HG03280 (cell line): ENCODE measurements around the gene MLH3.
"Not testable (repeated sequence)": the region's sequence is repeated elsewhere in the genome, so short reads cannot be mapped to it uniquely, and the experiment has no call there.

Source experiments
- ATAC-seq: cut with Tn5 transposase; IDR thresholded peaks from one replicate; pipeline ENCODE4 v1.9.1; 2021; ENCODE audit warnings: mild to moderate bottlenecking, moderate library complexity; ENCODE audit not compliant: unreplicated experiment

Gene MLH3

DNA sequence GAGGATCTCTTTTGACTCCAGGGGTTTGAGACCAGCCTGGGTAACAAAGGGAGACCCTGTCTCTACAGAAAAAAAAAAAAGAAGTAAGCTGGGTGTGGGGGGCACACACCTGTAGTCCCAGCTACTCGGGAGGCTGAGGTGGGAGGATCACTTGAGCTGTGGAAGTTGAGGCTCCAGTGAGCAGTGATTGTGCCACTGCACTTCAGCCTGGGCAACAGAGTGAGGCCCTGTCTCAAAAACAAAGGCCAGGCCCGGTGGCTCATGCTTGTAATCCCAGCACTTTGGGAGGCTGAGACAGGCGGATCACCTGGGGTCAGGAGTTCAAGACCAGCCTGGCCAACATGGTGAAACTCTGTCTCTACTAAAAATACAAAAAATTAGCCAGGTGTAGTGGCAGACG lies 16.5 kb upstream of the MLH3 start:
- ATAC-seq, result not testable (repeated sequence)

DNA sequence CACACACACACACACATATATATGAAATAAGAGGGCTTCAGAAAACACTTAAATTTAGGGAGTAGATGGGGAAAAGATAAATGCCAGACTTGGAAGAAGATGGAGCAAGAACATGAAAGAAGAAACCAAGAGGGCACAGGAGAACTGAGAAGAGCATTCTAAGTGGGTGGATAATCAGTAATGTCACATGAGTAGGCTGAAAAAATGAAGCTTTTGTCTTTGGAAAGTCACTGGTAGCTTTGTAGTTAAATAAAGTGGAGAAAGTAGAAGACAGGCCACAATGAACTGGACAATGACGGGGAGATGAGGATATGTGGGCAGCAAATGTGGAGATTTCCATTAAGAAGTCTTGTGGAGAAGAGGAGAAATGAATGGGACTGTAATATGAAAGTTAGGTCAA lies 15.9 kb upstream of the MLH3 start:
- no peak for ATAC-seq

GRCh38 chr14:75066691-75067090 lies 15.4 kb upstream of the MLH3 start:
- ATAC-seq, result no peak

- no peak for ATAC-seq
These were observed 12.9 kb upstream of the MLH3 start for GRCh38 chr14:75064205-75064567.

DNA sequence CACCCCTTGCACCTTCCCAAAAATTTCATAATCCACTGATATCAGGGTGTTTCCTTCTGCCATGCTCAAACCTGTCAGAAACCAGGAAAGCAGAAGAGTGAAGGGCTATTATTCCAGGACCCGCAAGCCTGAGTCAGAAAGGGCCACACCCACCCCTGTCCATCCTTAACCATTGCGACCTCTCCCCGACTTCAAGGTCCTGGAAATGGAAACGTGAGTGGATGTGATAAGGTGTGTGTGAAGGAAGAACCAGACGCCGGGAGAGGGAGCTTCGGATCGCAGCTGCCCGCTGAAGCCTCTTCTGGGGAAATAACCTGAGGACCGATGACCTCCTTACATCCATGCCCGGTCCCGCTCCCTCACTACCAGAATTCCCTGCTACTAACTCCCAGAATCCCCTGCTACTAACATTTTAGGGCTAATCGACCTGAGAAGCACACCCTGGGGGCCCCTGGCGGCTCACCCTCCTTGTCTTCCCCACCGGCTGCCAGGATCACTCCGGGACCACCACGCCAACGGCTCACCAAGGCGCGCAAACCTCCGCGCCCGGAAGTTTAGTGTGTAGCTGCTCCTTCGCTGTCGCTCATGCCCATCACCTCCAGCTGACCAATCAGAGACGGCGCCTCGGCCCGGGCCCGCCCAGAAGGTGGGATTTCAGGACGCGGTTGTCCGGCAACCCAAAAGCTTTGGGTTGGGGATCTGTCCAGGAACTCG lies 12.4 kb upstream of the MLH3 start, which contains the start of gene ACYP1:
ACYP1 (minus strand) TSS at position 534 of the 714 bp plus-strand sequence; CDS start at position 63, 471 bp downstream.
- peak; percentile 99 for ATAC-seq

DNA sequence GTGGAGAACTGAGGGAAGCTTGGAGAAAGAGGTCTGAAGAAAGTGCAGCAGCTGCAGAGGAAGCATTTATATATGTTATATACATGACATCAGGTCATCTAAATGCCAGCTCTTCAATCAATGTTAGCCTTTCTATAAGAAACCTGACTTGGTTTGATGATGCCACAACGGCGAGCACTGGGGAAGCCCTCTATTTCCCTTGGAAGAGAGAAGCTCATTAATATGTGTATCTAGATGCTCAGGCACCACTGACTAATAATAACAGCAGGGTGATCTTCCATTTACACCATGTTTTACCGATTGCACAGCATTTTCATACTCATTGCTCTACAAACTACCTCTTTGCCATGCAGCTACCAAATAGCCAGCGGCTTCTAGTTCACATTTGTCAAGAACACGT lies 11.7 kb upstream of the MLH3 start:
- ATAC-seq, result no peak

- ATAC-seq, result no peak
These were observed 9.2 kb upstream of the MLH3 start for GRCh38 chr14:75060420-75060819.

DNA sequence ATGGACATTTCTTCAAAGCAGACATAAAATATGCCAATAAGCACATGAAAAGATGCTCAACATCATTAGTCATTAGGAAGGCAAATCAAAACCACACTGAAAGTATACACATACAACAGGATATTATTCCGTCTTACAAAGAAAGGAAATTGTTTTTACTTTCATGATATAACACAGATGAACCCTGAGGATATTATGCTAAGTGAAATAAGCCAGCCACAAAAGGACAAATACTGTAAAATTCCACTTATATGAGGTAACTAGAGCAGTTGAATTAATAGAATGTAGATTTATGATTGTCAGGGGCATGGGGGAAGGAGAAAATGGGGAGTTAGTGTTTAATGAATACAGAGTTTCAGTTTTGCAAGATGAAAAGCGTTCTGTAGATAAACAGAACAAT lies 8.4 kb upstream of the MLH3 start:
- ATAC-seq, result no peak

- ATAC-seq, result no peak
These were observed 3.2 kb upstream of the MLH3 start for GRCh38 chr14:75054421-75054820.

- no peak for ATAC-seq
These were observed 2.4 kb upstream of the MLH3 start for GRCh38 chr14:75053396-75054291.

DNA sequence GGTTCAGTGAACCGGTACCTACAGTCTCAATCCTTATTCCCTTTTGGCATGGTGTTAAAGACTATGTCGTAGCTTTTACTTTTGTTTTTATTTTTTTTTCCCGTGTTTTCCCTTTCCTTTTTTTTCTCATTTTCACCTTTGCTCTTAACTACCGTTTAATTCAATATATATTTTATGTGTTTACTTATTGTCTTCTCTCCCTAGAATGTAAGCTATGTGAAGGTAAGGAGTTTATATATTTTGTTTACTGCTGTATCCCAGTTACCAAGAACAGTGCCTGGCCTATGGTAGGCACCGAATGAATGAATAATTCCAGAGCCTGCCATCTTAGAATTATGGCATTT lies 261 bp upstream of the MLH3 start:
- no peak for ATAC-seq

DNA sequence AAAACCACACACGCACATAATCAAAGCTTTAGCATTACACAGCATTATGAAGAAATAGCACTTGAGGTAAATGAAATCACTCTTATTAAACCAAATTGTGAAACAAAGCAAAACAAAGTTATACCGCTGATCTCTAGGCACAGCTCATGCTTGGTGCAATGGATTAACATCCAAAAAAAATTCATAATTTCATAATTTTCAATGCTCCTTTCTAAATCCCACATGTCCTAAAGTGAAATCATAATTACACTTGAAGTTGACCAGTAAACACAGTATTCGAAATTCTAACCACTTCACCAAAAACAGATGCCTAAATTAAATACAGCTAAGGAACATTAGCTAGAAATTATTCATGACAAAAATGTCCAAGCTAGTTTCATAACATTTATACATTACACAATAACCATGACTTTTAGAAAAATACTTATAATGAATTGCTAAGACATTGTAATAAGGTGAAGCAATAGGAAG lies 1.5 kb downstream of the MLH3 start:
- ATAC-seq, result no peak

GRCh38 chr14:75049136-75049535 lies 2.1 kb downstream of the MLH3 start:
- ATAC-seq, result no peak

GRCh38 chr14:75048101-75048500 lies 3.2 kb downstream of the MLH3 start:
- no peak for ATAC-seq

- no peak for ATAC-seq
These were observed 3.8 kb downstream of the MLH3 start for GRCh38 chr14:75047506-75047905.

- no peak for ATAC-seq
These were observed 4.4 kb downstream of the MLH3 start for GRCh38 chr14:75046899-75047298.

DNA sequence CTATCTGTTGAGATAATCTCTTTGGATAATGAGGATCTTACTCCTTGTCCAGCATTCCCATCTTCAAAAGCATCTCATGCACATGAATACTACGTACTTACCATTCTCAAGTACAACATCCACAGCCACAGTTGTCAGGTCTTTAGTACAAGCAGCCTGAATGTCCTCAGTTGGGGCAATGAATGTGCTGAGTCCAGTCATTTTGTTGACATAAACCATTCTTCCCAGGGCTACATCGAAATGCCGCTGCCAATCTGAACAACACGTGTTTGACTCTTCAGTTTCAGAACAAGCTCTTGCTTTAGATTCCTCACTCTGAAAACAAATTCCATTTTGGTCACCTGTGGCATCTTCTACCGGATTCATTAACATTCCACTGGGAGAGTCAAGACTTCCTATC lies 5.0 kb downstream of the MLH3 start:
- no peak for ATAC-seq

GRCh38 chr14:75044752-75045151 lies 6.5 kb downstream of the MLH3 start:
- ATAC-seq, result no peak

DNA sequence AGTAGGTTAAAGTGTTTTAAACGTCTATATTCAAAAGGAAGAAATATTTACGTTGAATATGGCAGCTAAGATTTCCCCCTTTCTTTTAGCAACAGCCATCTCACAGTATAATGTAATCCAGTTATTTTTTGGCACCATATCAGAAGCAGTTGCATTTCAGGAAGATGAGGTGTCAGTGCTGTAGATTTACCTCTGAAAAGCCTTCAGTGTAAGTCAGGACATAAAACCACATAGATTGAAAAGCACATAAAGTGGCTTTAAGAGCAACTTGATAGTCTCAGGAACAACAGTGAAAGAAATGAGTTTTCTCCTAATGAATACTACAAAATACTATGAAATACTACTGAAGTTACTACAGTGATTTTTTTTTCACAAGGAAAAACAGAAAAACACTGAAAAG lies 6.9 kb downstream of the MLH3 start:
- no peak for ATAC-seq

DNA sequence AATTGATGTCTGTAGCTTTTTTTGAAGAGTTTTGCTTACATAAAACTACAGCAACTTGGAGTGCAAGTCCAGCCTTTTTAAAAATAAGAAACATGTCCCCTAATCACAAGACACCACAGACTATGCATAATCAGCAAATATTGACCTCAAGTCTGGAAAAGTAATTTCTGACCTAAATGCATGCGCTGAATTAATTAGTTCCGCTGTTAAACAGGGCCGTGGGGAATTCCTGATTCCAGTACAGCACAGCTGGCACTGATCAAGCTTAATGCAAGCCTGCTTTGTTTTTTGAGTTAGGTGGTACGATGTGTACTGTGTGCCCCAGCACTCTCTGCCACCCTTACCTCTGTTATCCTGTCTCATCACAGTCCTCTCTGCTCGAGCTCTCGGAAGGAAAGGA lies 9.2 kb downstream of the MLH3 start:
- no peak for ATAC-seq

GRCh38 chr14:75041613-75042012 lies 9.7 kb downstream of the MLH3 start:
- no peak for ATAC-seq

GRCh38 chr14:75040959-75041358 lies 10.3 kb downstream of the MLH3 start:
- ATAC-seq, result no peak
